AG09309 (cell line): Measurements from ENCODE around the gene TSPAN18.

Experiments
- DNase-seq: peaks from one replicate; pipeline ENCODE4 v3.0.0-alpha.2; 2010; ENCODE audit warnings: low read depth
- H3K4me3 ChIP-seq: 2 replicates; pipeline ENCODE4 v1.5.1; 2011; ENCODE audit warnings: mild to moderate bottlenecking, low read depth, low read length, moderate library complexity; ENCODE audit not compliant: control insufficient read depth
- TF ChIP-seq, protein P1 (sequence below): IDR thresholded peaks from 2 replicates; pipeline ENCODE4 v1.5.1; 2011; ENCODE audit warnings: mild to moderate bottlenecking, low read depth, low read length, inconsistent platforms; ENCODE audit not compliant: insufficient read depth, control insufficient read depth; ENCODE audit errors: missing control alignments

TSPAN18 gene

DNA sequence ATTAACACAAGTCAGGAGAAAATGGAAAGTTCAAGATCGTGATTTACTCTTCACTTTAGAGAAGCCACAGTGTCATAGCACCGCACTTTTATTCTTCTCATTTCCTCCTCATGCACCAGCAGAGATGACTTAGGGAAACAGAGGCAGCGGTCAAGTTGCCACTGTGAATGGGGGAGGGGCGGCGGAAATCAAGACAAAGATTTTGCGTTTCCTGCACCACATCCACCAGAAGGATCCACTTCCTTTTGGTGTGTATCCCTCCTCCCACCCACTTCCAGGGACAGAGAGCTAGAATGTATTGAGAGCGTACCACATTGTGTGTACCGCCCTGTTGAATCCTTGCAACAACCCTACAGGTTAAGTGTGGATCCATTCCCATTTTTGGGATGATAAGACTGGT lies 21.8 kb downstream of the TSPAN18 start:
- DNase-seq = no peak
- H3K4me3 ChIP-seq = no peak overlapping the region
- TF ChIP-seq, protein P1, sequence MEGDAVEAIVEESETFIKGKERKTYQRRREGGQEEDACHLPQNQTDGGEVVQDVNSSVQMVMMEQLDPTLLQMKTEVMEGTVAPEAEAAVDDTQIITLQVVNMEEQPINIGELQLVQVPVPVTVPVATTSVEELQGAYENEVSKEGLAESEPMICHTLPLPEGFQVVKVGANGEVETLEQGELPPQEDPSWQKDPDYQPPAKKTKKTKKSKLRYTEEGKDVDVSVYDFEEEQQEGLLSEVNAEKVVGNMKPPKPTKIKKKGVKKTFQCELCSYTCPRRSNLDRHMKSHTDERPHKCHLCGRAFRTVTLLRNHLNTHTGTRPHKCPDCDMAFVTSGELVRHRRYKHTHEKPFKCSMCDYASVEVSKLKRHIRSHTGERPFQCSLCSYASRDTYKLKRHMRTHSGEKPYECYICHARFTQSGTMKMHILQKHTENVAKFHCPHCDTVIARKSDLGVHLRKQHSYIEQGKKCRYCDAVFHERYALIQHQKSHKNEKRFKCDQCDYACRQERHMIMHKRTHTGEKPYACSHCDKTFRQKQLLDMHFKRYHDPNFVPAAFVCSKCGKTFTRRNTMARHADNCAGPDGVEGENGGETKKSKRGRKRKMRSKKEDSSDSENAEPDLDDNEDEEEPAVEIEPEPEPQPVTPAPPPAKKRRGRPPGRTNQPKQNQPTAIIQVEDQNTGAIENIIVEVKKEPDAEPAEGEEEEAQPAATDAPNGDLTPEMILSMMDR = no peak

DNA sequence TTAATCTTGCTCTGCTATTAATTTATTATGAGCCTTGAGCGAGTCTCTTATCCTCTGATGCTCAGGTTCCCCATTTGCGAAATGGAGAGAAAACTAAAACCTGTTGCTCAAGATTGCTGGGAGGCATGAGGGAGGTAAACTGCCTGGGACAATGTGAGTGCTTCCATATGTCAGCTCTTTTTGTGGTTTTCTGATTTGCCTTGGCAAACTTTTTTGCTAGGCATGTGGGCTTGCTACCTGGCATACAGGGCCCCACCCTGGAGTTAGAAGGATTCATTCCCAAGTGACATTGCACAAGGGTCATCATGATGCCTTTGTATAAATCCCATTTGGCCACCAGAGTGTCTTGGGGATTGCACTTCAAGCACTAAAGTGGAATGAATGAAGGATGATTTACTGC lies 22.4 kb downstream of the TSPAN18 start:
- no peak for DNase-seq
- no peak overlapping the region for H3K4me3 ChIP-seq
- TF ChIP-seq, protein P1 = no peak

DNA sequence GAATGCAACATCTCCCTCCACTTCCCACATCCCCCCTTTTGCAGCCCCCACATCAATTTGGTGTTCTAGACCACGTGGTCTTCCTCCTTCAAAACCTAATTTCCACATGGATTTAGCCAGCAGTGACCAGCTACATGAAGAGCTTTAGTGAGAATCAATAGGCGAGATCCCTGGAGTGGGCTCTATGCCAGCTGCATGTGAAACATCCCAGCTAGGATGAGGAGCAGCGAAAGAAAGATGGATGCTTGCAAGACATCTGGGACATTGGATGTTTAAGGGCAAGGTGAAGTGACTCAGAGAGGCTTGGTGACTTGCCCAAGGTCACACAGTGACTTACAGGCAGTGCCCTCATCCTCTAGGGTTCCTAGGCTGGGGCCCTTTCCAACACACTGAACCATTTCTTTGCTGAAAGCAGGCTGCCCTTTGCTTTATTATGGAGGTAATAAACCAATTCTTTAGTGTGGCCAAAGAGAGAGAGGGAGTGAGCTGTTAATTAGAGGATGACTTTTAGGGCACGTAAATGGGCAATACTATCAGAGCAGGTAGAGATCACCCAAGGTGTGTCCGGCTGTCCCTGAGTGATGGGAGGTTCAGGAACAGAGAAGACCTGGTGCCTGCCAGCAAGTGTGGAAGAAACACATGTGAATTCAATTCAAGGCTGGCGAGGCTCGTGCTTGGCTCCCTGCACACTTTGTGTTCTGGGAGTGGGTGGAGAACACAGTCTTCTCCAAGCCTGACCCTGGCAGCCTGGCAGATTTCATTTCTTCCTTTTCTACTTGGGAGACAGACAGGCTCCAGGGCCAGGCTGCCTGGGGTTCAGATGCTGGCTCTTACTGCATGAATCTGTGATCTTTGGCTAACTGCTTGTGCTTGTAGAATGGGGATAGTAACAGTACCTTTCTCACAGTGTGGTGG lies 24.0 kb downstream of the TSPAN18 start:
- H3K4me3 ChIP-seq = no peak overlapping the region
- DNase-seq = no peak
- TF ChIP-seq, protein P1 = no peak

DNA sequence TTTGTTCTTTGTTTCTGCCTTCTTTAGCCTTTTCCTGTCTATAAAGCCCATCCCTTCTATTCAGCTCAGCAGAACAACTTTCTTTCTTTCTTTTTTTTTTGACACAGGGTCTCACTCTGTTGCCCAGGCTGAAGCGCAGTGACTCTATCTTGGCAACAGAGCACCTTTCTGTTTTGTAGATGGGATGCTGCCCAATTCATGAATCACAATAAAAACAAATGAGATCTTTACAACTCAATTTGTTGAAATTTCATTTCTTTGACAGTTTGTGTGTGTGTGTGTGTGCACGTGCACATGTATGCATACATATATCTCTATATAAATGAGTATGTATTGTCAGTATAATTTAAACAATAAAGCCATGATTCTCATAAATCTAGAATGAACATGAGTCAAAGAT lies 25.5 kb downstream of the TSPAN18 start:
- TF ChIP-seq, protein P1 = no peak
- no peak overlapping the region for H3K4me3 ChIP-seq
- no peak for DNase-seq

DNA sequence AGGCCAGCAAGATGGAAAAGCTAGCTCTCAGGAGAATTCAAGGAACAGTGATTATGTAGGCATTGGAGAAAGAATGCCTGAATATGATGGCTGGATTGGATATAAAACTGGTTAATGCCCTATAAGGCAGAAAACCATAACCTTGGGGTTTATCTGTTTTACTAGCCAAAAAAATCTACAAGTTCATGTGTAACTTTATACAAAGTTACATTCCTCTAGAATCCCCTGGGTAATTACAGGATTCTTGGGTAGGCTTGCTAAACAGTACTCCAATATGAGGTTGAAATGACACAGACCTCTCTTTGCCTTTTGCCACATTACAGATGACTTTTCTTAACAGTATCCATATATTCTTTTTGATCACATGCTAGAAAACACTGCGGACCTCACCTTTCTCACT lies 26.0 kb downstream of the TSPAN18 start:
- DNase-seq = no peak
- TF ChIP-seq, protein P1 = no peak
- H3K4me3 ChIP-seq = no peak overlapping the region

DNA sequence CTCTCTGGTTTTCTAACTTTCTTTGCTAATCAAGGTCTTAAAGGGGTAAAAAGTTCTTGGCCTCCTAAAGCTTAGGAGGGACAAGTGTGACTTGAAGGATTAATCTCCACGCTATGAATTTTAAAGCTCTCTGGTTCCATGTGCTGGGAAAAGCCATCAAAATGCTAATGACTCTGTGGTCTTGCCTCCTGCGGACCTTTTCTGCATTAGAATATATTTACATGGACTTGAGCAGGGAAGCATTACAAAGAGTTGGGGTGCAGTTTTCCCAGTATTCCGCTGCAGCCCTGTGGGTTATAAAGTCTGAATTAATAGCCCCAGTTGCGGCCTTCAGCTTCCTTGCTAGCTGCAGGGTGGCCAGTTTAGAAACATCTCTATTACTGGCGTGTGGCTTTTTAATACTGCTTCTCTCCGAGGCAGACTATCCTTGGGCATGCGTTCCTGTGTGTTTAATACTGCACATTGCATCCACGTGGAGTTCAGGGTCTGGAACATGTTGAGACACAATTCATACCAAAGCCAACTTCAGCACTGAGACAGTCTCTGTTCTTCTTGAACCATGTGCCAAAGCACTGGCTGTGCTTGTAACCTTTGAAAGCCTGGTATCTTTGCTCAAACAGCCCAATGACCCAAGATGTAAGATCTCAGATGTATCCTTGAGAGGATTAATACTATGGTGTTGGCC lies 27.3 kb downstream of the TSPAN18 start:
- no peak overlapping the region for H3K4me3 ChIP-seq
- DNase-seq = no peak
- TF ChIP-seq, protein P1 = no peak
